Common myeloid progenitor, CD34-positive (primary cell): ENCODE results near the gene NOSIP.

Experiments
- CTCF ChIA-PET: fragments of 350-600 bp; sonication (Branson Sonifier 250); formaldehyde crosslinking; loops from one replicate; lab custom pipeline; 2021; ENCODE audit warnings: antibody characterized with exemption; lab: Charles Lee
- POLR2A ChIA-PET: fragments of 350-600 bp; sonication (Branson Sonifier 250); formaldehyde crosslinking; loops from one replicate; lab custom pipeline; 2021; ENCODE audit warnings: antibody characterized with exemption; lab: Charles Lee
- DNase-seq, 3 donors: peaks; one replicate each; pipeline versions ENCODE4 v3.0.0 to v3.0.0-alpha.2; 2013
- H3K27ac ChIP-seq, 2 experiments: 1 replicate in 1 of 2; 2 replicates in 1 of 2; pipeline ENCODE4 v1.7.0; 2013; ENCODE audit warnings: inconsistent platforms in 2 of 2, low read length in 2 of 2, mild to moderate bottlenecking in 2 of 2, low read depth in 1 of 2, moderate library complexity in 1 of 2; ENCODE audit not compliant: severe bottlenecking in 2 of 2, insufficient read depth in 1 of 2, poor library complexity in 1 of 2
- H3K27me3 ChIP-seq, 5 experiments: replicated peaks in 2 of 5; 1 replicate in 3 of 5; 2 replicates in 2 of 5; pipeline versions ENCODE4 v1.6.1 to v1.7.0; 2013; ENCODE audit warnings: low read length in 4 of 5, mild to moderate bottlenecking in 2 of 5, moderate library complexity in 2 of 5, inconsistent platforms in 1 of 5; ENCODE audit not compliant: insufficient read depth in 5 of 5, control insufficient read depth in 4 of 5
- H3K36me3 ChIP-seq, 4 experiments: 1 replicate in 2 of 4; 2 replicates in 2 of 4; pipeline versions ENCODE4 v1.6.1 to v1.7.0; 2013; ENCODE audit warnings: low read length in 3 of 4, control low read depth in 1 of 4, mild to moderate bottlenecking in 1 of 4; ENCODE audit not compliant: control insufficient read depth in 4 of 4, insufficient read depth in 4 of 4
- H3K4me1 ChIP-seq, 4 experiments: 1 replicate in 3 of 4; 2 replicates in 1 of 4; pipeline versions ENCODE4 v1.6.1 to v1.7.1; 2013; ENCODE audit warnings: low read length in 3 of 4, mild to moderate bottlenecking in 3 of 4, control low read depth in 1 of 4, inconsistent platforms in 1 of 4, moderate library complexity in 1 of 4; ENCODE audit not compliant: control insufficient read depth in 4 of 4, insufficient read depth in 4 of 4; ENCODE audit errors: control extremely low read depth in 1 of 4
- H3K4me3 ChIP-seq, 7 experiments: 1 replicate in 4 of 7; 2 replicates in 3 of 7; pipeline versions ENCODE4 v1.5.1 to v1.7.0; 2013; ENCODE audit warnings: mild to moderate bottlenecking in 7 of 7, low read length in 6 of 7, moderate library complexity in 6 of 7, inconsistent platforms in 2 of 7, low read depth in 2 of 7, control low read depth in 1 of 7; ENCODE audit not compliant: insufficient read depth in 4 of 7, control insufficient read depth in 1 of 7; ENCODE audit errors: extremely low read depth in 1 of 7
- H3K9me3 ChIP-seq, 5 experiments: 1 replicate in 4 of 5; 2 replicates in 1 of 5; pipeline versions ENCODE4 v1.6.1 to v1.7.1; 2013; ENCODE audit warnings: low read length in 4 of 5, mild to moderate bottlenecking in 2 of 5, inconsistent platforms in 1 of 5, low read depth in 1 of 5, moderate library complexity in 1 of 5; ENCODE audit not compliant: control insufficient read depth in 4 of 5, insufficient read depth in 2 of 5; ENCODE audit errors: control extremely low read depth in 1 of 5
- WGBS: methylation state at CpG from one replicate; pipeline ENCODE4 v1.1.5; 2013; ENCODE audit not compliant: insufficient coverage; 5-methylcytosine and 5-hydroxymethylcytosine counted together

Gene NOSIP

GRCh38 chr19:49616532-49616931, 36.2 kb upstream of the NOSIP start:
- Histone ChIP-seq H3K27me3 (no peaks in the 10 kb centered on the region), H3K36me3 (peaks cover 8 to 70% (median 54%) of the 10 kb centered on the region in 4 experiments), H3K27ac (no peak overlapping the region), H3K9me3 (peaks cover 0 to 11% (median 4%) of the 10 kb centered on the region in 5 experiments), H3K4me3 (no peak overlapping the region), H3K4me1 (no peaks in the 10 kb centered on the region)
- WGBS, result 93% methylated on average over 3 of the region's 7 CpGs
- ChIA-PET POLR2A (no interaction called here), CTCF (interaction anchor here (1.0 kb wide), 1 partner anchor 62 kb away, joined by 3 read pairs; no protein-coding TSS in a partner anchor)
- no peak for DNase-seq

- Histone ChIP-seq H3K9me3 (peaks cover 0 to 11% (median 4%) of the 10 kb centered on the region in 5 experiments), H3K4me3 (no peak overlapping the region), H3K27ac (no peak overlapping the region), H3K36me3 (peaks cover 8 to 71% (median 52%) of the 10 kb centered on the region in 4 experiments), H3K4me1 (no peaks in the 10 kb centered on the region), H3K27me3 (no peaks in the 10 kb centered on the region)
- ChIA-PET POLR2A (no interaction called here), CTCF (no interaction called here)
- WGBS, result 98% methylated on average over 15 of the region's 23 CpGs
- DNase-seq, result no peak
These were observed 35.5 kb upstream of the NOSIP start for GRCh38 chr19:49615861-49616260.

- H3K36me3 ChIP-seq, result peaks cover 11 to 68% (median 55%) of the 10 kb centered on the region in 4 experiments
- H3K4me3 ChIP-seq, result no peak overlapping the region
- H3K9me3 ChIP-seq, result peaks cover 0 to 11% (median 4%) of the 10 kb centered on the region in 5 experiments
- H3K4me1 ChIP-seq, result no peaks in the 10 kb centered on the region
- H3K27me3 ChIP-seq, result no peaks in the 10 kb centered on the region
- DNase-seq, result peak in 2 of 3 donors; percentile 13 to 19
- POLR2A ChIA-PET, result no interaction called here
- peak overlapping the region in 1 of 2 experiments; percentile 14 for H3K27ac ChIP-seq
- CTCF ChIA-PET, result no interaction called here
- 98% methylated on average over 13 of the region's 19 CpGs for WGBS
These were observed 33.9 kb upstream of the NOSIP start for GRCh38 chr19:49614096-49614833.

- H3K9me3 ChIP-seq, result peaks cover 0 to 11% (median 4%) of the 10 kb centered on the region in 5 experiments
- H3K27me3 ChIP-seq, result no peaks in the 10 kb centered on the region
- H3K4me1 ChIP-seq, result no peaks in the 10 kb centered on the region
- H3K4me3 ChIP-seq, result no peak overlapping the region
- CTCF ChIA-PET, result no interaction called here
- WGBS, result 100% methylated on average over 1 of the region's 4 CpGs
- H3K27ac ChIP-seq, result no peak overlapping the region
- DNase-seq, result no peak
- POLR2A ChIA-PET, result no interaction called here
- peaks cover 11 to 71% (median 55%) of the 10 kb centered on the region in 4 experiments for H3K36me3 ChIP-seq
These were observed 33.0 kb upstream of the NOSIP start for GRCh38 chr19:49613374-49613773.

GRCh38 chr19:49609499-49610092, 29.2 kb upstream of the NOSIP start:
- Histone ChIP-seq H3K4me1 (no peaks in the 10 kb centered on the region), H3K4me3 (no peak overlapping the region), H3K9me3 (no peaks in the 10 kb centered on the region), H3K36me3 (peaks cover 3 to 60% (median 38%) of the 10 kb centered on the region in 4 experiments), H3K27me3 (no peaks in the 10 kb centered on the region), H3K27ac (no peak overlapping the region)
- WGBS, result 100% methylated on average over 4 of the region's 12 CpGs
- DNase-seq, result no peak
- POLR2A ChIA-PET, result no interaction called here
- CTCF ChIA-PET, result interaction anchor here (1.0 kb wide), 1 partner anchor 62 kb away, joined by 3 read pairs; no protein-coding TSS in a partner anchor

GRCh38 chr19:49605605-49606004, 25.2 kb upstream of the NOSIP start:
- H3K27me3 ChIP-seq, result no peaks in the 10 kb centered on the region
- no peak for DNase-seq
- H3K27ac ChIP-seq, result no peak overlapping the region
- no peaks in the 10 kb centered on the region for H3K9me3 ChIP-seq
- no peaks in the 10 kb centered on the region for H3K4me1 ChIP-seq
- H3K4me3 ChIP-seq, result no peak overlapping the region
- WGBS, result 100% methylated on average over 5 of the region's 7 CpGs
- POLR2A ChIA-PET, result no interaction called here
- peaks cover 3 to 75% (median 54%) of the 10 kb centered on the region in 4 experiments for H3K36me3 ChIP-seq
- CTCF ChIA-PET, result no interaction called here

GRCh38 chr19:49602806-49603205, 22.4 kb upstream of the NOSIP start:
- no peak for DNase-seq
- CTCF ChIA-PET, result interaction anchor here (0.9 kb wide), 1 partner anchor 9 kb away, joined by 3 read pairs; no protein-coding TSS in a partner anchor
- no peak overlapping the region for H3K27ac ChIP-seq
- no peaks in the 10 kb centered on the region for H3K4me1 ChIP-seq
- POLR2A ChIA-PET, result no interaction called here
- H3K27me3 ChIP-seq, result no peaks in the 10 kb centered on the region
- H3K9me3 ChIP-seq, result no peaks in the 10 kb centered on the region
- WGBS, result 88% methylated on average over 2 of the region's 2 CpGs
- H3K4me3 ChIP-seq, result no peak overlapping the region
- peaks cover 4 to 81% (median 60%) of the 10 kb centered on the region in 4 experiments for H3K36me3 ChIP-seq
